ENCODE measurements around the gene CHMP1B.
"Not testable (repeated sequence)": the region's sequence is repeated elsewhere in the genome, so short reads cannot be mapped to it uniquely, and the experiment has no call there.

The CHMP1B gene

DNA sequence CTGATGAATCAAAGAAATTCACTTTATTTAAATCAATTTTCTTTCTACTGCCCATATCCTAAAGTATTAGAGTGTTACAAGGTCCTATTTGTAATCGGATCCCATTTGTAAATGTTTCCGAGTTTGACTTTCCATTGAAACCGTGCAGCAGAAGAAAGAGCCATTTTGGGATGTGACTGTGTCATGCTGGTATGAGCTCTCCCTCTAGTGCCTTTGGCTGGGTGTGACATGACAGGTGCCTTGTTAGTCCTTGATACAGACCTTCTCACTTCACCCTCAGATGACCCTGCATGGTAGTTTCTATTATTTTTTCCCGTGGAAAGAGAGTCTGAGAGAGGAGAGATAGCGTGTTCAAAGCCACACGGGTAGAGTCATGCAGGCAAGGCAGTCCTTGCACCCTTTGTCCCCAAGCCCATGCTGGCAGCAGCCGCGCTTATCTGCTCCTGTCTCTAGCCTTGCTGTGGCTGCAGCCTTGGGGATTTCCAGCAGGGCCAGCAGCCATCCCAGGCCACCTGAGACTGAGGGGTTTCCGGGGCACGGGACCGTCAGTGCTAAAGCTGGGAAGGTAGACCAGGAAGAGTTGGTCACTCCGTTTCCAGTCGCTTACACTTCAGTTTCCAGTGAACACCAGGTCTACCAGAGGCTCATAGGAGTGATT, 21.4 kb downstream of the CHMP1B start:
- no peak for DNase-seq

DNA sequence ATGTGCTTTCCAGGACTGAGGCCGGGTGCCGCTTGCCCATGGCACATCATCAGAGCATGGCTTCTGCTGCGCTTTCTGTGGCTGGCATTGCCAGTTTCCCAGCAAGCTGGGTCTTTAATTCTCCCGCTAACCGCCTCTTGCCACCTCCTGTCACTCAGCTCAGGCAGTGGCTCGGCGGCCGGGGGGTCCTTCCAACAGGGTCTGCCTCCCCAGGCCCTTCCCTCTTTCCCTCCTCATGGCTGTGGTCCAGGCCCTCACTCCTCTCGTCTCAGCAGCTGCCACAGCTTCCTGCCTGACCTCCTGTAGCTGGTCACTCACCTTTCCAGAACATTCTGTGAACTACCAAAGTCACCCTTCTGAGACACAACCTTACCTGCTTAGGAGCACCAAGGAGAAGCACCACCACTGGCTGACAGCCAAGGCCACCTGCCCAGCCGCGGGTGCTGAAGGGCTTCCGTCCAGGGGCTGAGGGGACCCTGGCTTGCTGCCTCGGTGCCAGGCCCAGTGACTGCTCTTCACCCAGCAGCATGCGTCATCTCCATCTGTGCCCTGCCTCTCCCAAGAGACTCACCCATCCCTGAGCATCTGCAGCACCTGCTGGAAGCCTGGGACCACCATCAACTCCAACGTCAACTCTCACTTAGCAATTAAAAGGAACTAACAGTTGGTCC, 22.6 kb downstream of the CHMP1B start:
- DNase-seq, result no peak

DNA sequence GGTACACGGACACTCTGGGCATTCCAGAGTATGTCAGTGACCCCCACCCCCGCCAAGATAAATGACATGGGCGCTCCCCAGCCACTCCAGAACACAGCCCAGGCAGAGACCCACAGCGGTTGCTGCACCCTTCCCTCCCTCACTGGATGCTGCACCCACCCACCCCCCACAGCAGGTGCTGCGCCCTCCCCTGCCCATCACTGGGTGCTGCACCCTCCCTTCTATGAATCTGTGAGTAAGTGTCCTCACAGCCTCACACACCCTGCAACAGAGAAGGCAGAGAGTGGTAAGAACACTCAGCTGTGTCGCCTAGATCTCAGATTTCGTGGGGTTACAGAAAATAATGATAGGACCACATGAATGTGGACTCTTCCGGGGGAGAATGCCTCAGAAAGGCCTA, 23.5 kb downstream of the CHMP1B start:
- DNase-seq, result no peak

DNA sequence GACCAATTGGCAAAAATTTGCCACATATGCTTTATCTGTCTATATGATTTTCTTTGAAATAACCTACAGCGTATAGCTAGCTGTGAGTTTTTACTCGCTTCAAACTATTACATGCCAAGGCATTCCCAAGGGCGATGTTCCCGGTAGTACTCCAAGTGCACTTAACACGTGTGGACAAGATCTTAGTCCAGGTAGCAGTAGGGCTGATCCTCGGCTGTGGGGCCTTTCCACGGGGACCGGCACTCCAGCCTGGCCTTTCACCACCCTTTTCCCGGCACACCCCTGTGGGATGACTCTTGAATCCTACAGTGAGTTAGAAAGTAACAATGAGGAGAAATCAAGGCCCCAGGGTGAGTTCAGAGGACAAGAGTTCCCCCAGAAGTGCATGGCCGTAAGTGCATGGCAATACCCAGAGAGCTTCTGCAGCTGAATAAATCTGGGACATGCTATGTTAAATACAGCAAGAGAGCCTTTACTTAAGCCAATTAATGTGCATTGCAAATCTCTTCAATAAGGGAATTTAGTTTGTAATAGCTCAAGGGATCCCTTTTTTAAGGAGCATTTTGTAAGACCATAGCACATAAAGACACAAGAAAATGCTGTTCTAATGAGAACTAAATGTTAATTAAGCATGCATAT, 26.4 kb downstream of the CHMP1B start:
- DNase-seq, result no peak

DNA sequence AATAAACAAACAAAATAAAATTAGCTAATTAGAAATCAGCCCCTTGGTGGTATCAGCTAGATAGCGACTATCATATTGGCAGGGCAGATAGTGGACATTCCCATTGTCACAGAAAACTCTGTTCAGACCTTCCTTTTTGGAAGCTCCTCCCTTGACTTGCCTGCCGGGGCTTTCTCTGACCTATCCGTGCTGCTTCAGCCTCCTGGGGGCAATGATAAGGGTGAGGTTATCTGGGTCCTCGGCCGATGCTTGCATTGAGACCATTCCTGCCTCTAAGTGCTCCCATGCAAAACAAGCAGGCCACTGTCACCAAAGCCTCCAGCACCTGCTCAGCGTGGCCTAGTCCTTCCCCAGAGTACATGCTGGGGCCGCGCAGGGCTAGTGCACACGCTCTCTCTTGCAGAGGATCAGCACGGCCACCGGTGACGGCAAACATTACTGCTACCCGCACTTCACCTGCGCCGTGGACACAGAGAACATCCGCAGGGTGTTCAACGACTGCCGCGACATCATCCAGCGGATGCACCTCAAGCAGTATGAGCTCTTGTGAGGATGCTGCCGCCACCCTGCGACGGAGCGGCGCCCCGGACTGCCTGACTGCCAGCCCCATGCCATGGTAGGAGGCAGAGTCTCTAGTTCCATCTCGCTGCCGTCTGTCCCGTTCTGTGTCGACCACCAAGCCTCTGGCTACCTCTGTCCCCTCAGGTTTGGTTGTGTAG, 29.5 kb downstream of the CHMP1B start:
- DNase-seq, result no peak

DNA sequence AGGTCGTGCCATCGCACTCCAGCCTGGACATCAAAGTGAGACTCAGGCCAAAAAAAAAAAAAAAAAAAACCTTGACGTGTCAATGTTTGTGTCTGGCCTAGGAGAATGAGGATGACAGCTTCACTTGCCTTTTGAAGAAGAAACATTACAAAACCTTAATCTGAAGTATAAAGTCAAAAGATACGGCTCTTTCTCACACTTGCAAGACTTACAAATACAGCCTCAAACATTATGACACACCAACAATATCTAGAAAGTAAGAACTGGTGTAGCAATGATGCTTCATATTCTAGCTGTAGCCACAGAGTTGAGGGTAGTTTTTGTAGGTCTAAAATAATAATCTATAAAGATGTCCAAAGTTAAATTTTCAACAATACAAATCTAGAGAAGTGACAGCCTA, 31.4 kb downstream of the CHMP1B start:
- no peak for DNase-seq

DNA sequence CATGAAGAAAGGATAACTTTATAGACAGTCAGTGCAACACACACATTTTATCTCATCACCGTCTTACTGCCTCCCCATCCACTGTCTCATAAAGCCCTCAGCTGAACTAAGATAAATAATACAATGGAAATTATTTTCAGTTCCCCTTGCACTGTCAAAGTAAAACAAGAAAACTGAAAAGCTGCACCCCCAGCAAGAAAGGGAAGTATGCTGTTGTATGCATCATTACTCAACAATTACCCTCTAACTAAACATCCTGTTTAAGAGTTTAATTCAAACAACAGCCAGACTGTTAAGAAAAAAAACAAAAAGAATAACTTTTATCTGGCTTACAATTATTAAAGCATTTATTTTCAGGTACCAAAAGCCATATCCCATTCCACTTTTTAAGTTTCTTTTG, 31.9 kb downstream of the CHMP1B start:
- DNase-seq, result no peak

DNA sequence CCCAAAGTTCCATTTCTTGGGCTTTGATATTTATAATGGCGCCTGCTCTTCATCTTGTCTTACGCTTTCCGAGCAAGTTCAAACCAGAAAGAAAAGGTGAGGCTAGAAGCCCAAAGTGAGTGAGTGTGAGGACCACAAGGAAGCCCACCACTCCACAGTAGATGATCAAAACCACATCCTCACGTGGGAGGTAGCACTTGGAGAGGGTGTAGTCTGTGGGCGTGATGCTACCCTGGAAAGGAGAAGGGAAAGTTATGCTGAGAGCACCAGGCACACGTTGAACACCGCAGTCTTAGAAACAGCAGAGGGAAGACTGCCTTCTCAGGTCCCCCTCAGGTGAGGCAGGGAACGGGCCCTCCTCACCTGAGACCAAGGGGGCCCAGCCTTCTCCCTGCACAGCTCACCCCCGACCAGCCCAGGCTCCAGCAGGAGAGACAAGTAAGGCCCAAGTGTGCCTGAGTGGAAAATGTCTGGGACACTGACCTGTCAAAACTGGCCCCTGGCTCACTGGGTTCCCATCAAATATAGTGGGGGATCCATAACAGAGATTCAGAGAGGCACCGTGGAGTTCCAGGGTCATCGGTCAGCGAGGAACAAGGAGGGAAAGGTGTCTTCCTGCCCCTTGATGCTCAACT, 33.3 kb downstream of the CHMP1B start:
- DNase-seq, result no peak

DNA sequence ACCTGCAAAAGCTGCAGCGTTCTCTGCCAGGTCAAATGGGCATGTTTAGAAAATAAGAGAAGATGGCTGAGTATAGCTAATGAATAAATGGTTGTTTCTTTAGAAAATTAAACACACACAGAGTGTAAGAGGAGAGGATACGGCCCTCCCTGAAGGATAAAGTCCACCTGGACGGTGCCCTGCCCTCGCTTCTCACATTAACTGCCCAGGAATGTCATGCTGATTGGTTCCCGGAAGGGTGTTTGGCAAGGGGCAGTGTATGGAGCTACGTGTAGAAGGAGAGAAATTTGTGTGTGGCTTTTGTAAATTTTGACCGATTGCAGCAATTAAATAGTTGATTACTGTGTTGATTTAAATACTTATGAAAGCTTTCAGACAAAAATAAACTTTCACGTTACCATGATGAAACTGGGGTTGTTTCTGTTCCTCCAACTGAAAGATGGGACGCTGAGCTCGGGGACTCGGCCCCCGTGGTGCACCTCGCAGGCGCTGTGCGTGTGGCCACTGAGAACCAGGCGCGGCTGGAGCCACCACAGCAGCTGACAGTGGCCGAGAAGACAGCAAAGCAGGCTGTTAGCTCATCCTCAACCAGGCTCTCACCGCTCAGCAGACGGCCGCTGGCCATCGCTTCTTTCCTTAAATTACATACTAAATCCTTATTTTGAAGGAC, 34.2 kb downstream of the CHMP1B start:
- no peak for DNase-seq

DNA sequence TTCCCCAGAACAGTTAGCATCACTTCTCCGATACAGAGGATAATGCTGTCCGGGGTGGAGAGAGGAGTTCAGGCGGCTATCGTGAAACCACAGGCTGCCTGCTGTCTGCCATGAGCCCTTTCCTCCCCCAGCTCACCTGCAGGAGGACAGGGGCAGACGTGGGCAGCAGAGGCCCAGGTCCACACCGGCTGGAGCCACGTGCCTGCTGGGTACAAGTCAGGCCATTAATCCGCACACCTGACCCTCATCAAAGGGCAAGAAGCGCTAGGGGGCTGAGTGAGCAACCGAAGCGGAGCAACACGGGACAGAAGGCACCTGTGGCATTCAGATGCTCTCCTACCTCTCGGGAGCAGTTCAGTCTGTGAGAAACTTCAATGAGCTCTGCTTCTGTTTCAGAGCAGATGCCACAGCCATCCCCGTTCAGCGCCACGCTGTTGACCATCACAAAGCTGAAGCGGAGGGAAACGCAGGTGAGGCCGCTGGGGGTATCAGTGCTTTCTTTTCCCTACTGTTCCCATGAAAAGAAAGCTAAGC, 35.4 kb downstream of the CHMP1B start:
- DNase-seq, result no peak

DNA sequence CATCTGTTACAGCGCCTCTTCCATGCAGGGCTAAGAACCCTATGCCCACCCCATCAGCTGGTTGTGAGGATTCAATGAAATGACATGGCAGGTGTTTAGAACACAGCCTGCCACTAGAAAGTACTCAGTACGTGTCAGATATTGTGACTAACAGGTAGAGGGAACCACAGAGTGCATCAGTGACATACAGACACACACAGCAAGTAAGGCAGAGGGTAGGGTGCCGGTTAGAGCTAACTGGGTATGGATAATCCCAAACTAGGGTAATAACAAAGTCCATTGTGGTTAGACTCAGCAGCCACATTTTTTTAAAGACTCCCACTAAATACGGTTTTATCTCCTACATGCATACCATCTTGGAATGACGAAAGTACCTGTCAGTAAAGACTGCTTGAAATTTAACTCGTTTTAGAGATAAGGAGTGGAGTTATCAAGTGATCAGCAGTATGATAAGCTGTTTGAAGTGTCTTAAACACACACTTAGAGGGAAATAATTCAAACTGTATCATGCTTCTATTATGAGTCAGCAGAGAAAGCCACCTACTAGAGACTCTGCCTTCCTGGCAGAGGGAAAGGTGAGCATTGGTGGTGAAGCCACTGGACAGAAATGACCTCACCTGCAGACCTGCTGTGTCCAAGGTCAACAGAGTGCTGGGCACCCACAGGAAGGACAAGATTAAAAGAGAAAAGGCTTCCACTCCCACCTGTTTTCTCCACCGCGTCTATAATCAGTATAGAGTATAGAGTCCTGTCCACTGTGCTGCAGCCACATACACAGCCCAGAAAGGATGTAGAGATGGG, 36.3 kb downstream of the CHMP1B start:
- DNase-seq, result no peak

DNA sequence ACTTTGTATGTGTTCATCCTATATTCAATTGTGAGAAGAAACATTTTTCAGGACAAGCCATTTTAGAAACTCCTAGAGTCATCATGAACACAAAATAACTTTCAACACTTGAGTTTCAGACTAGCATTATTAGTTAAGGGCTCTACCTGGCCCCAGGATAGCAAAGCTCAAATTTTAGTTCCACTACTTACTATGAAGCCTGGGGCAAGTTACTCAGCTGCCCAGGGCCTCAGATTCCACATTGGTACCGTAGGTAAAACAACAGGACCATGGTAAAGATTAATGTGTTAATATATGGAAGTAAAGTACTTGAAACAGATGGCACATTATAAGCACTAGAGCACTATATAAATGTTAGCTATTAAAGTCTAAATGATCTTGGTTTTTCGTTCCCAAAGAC, 37.5 kb downstream of the CHMP1B start:
- no peak for DNase-seq

DNA sequence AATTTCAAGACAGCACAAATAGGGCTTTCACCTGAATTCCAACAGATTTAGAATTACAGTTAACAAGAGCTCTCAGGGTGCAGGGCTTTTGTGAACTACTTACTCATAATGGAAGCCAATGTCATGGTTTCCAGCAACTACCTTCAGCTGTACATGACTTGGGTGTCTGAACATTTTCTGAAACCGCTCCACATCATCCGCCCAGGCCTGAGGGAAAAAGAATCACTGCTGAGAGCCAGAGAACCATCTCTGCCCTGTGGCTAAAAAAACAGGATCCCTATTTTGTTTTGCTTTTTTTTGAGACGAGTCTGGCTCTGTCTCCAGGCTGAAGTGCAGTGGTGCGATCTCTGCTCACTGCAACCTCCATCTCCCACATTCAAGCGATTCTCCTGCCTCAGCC, 38.1 kb downstream of the CHMP1B start:
- no peak for DNase-seq

DNA sequence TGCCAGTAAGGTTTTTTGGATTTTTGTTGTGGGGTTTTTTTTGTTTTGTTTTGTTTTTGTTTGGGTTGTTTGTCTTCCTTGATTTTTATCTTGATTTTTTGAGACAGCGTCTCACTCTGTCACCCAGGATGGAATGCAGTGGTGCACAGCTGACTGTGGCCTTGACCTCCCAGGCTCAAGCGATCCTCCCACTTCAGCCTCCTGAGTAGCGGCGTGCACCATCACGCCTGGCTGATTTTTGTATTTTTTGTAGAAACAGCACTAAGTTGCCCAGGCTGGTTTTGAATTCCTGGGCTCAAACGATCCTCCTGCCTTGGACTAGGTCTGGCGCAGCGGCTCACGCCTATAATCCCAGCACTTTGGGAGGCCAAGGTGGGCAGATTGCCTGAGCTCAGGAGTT, 40.5 kb downstream of the CHMP1B start:
- DNase-seq, result no peak

DNA sequence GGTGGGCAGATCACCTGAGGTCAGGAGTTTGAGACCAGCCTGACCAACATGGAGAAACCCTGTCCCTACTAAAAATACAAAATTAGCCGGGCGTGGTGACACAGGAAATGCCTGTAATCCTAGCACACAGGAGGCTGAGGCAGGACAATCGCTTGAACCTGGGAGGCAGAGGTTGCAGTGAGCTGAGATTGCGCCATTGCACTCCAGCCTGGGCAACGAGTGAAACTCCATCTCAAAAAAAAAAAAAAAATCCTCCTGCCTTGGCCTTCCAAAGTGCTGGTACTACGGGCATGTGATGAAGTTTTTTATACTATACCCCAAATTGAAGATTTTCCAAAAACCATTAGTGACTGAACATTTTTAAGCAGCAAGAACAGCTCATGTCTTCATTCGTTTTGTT, 41.2 kb downstream of the CHMP1B start:
- not testable (repeated sequence) for DNase-seq

DNA sequence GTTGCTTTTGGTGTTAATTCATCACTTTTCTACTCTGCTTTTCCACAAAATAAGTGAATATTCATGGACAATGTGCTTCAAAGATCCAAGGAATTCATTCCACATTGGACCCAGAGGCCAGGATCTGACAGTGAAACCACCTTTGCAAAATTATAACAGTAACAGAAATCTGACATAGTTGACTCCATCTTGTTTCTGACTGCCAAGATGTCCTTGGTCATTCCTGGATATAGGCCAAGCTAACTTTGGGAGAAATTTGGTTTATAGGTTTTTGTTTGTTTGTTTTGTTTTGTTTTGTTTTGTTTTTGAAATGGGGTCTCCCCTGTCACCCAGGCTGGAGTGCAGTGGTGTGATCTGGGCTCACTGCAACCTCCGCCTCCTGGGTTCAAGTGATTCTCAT, 46.6 kb downstream of the CHMP1B start:
- no peak for DNase-seq

DNA sequence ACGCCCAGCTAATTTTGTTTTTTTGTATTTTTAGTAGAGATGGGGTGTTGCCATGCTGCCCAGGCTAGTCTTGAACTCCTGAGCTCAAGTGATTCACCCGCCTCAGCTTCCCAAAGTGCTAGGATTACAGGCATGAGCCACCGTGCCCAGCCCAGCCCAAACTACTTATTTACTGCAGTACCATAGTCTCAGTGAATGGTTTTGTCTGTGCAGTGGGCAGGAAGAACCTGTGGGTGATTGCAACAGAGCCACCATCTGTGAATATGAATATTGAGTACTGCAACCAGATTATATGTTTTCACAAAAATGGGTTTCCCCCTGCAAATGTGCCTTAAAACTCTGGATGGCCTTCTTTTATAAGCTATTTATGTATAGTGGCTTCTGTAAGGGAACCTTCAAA, 47.9 kb downstream of the CHMP1B start:
- DNase-seq, result no peak

DNA sequence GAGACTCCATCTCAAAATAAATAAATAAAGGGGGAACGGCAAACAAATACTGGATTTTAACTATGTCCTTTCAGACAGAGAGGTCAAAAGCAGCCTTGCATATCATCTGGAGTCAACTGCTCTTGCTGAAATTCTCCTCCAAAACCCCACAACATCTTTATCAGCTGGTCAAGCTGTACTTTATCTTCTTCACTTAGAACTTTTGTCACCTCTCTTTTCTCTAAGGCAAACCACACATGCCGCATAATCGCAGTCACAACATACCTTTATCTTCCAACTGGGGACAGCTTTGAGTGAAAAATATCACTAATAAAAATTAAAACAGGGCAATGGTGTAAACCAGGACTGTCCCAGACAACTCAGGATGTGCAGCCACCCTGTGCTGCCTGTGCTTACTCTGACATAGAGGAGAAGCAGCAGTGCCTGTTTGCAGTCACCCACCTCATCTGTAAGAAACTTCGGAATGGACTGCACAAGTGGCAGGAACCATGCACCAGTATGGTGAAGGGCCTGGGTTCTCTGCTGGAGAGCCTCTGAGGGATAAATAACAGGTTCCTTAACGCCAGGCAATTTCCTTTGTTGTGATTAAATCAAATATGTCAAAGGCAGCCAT, 50.7 kb downstream of the CHMP1B start:
- DNase-seq, result no peak

DNA sequence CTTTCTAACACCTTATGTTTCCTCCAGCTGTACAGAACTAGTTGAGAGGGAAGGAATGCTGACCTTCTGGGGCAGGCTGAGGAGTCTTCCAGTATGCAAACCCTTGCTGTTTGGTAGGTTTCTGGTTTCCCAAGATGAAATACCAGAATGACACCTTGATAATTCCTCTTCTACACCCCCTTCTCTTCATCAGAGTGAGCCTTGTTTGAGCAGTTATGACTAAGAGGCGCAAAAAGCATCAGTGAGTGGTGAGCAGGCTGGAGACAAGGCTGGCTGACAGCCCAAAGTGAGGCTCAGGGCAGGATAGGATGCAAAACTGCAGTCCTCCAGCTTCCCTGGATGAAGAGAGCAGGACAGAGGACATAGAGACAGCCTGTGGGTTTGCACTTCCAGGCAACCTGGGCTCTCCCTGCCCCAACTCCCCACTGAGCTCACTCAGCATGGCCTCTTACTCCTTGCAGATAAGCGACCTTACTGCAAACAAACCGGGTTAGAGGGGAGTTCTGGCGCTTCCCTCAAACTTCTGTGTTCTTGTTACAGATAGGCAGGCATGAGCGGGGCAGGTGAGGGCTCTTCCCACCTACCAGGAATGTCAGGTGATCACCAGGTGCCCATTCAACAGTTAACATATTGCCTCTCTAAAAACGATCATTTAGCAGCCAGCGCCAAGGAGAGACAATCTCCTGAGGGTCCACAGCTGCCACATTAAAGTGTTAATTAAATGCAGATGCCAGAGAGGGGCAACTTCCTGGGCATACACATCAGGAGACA, 51.5 kb downstream of the CHMP1B start:
- no peak for DNase-seq
